ENCODE data around the gene PYDC2. TPM values are rescaled to one million over a fixed set of nuclear protein-coding genes. Genes with fewer than 3 reads are reported as not detected.

PYDC2 gene
- total RNA-seq, 1 experiment from 2014 or later, result not detected

GRCh38 chr3:191499307-191500080, 38.5 kb downstream of the PYDC2 start:
- DNase-seq, result peak; percentile 16 to 26
- H3K36me3 ChIP-seq, result no peaks in the 10 kb centered on the region
- H3K27me3 ChIP-seq, result no peaks in the 10 kb centered on the region
- H3K4me1 ChIP-seq, result no peaks in the 10 kb centered on the region
- H3K9me3 ChIP-seq (replicated peaks), result no peaks in the 10 kb centered on the region
- no peak overlapping the region for H3K27ac ChIP-seq
- H3K4me3 ChIP-seq, result peak overlapping the region; percentile 21; the same call in 1 of the 2 replicates

GRCh38 chr3:191500892-191501291, 39.9 kb downstream of the PYDC2 start:
- H3K27me3 ChIP-seq, result no peaks in the 10 kb centered on the region
- no peaks in the 10 kb centered on the region for H3K9me3 ChIP-seq (replicated peaks)
- no peak for DNase-seq
- no peak overlapping the region for H3K27ac ChIP-seq
- H3K36me3 ChIP-seq, result no peaks in the 10 kb centered on the region
- no peaks in the 10 kb centered on the region for H3K4me1 ChIP-seq
- no peak overlapping the region for H3K4me3 ChIP-seq

DNA sequence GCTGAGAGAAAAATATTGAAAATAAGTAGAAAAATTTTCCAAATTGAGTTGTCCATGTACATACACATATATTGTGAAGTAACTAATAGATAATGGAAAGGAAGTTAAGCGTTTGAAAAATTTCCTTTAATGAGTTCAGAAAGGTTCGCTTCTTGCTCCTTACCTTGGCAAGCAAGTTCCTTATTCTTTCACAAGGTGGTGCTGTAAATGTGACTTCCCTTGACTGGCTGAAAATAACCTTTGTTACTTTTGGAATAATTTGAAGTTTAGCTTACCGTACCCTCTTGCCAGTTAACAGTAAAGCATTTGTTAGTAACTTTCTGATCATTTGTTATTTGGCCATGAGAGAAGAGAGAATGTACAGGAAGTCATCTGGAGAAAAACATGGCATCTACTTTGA, 41.6 kb downstream of the PYDC2 start:
- Histone ChIP-seq H3K9me3 (replicated peaks) (no peaks in the 10 kb centered on the region), H3K4me3 (no peak overlapping the region), H3K27ac (no peak overlapping the region), H3K36me3 (no peaks in the 10 kb centered on the region), H3K27me3 (no peaks in the 10 kb centered on the region), H3K4me1 (no peaks in the 10 kb centered on the region)
- DNase-seq, result no peak

DNA sequence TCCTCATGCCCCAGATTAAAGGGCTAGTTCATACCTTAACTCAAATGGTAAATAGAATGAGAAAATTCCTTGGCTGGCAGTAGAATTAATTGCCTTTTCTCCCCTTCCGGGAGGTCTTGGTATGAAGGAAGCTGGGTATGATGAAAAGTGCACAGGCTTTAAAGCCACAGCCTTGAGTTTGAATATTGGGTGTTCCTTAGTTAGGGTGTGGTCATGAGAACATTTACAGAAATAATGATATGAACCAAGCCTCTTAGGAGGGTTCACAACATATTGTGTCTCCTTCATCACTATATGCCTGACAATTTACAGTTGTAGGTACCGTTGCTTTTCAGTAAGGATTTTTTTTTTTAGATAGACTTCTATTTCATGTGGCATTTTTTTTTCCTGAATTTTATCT, 48.1 kb downstream of the PYDC2 start:
- DNase-seq, result no peak
- no peak overlapping the region for H3K27ac ChIP-seq
- H3K4me1 ChIP-seq, result no peaks in the 10 kb centered on the region
- no peak overlapping the region for H3K4me3 ChIP-seq
- no peaks in the 10 kb centered on the region for H3K27me3 ChIP-seq
- H3K9me3 ChIP-seq (replicated peaks), result no peaks in the 10 kb centered on the region
- H3K36me3 ChIP-seq, result no peaks in the 10 kb centered on the region

Other genes with a start within 250 kb of the PYDC2 start
- gene CCDC50, start 131.8 kb upstream of the PYDC2 start, total RNA-seq (2014; rRNA removed; shearing (Covaris generic)), result 23.4 and 24.5 TPM in 2 replicates
- gene UTS2B, start 130.6 kb upstream of the PYDC2 start, total RNA-seq (2014; rRNA removed; shearing (Covaris generic)), result 0.28 TPM in 1 of 2 replicates, not detected in the other

Data from SJCRH30 (cell line).